NT2/D1 (cell line): ENCODE data around the gene ZNF284.

Source experiments
- DNase-seq: peaks from one replicate; pipeline ENCODE4 v3.0.0-alpha.2; 2011; ENCODE audit warnings: low read depth, low spot score
- H3K27me3 ChIP-seq: 2 replicates; pipeline ENCODE4 v1.6.0; 2011; ENCODE audit warnings: mild to moderate bottlenecking; ENCODE audit not compliant: insufficient read length, insufficient read depth
- H3K36me3 ChIP-seq: 2 replicates; pipeline ENCODE4 v1.6.1; 2011; ENCODE audit warnings: mild to moderate bottlenecking, low read length, mixed read lengths; ENCODE audit not compliant: insufficient read depth, insufficient read length
- H3K4me1 ChIP-seq: 2 replicates; pipeline ENCODE4 v1.5.1; 2011; ENCODE audit not compliant: insufficient read depth, insufficient read length
- H3K4me3 ChIP-seq: 2 replicates; pipeline ENCODE4 v1.5.1; 2011; ENCODE audit warnings: low read depth; ENCODE audit not compliant: insufficient read length
- H3K9ac ChIP-seq: 2 replicates; pipeline ENCODE4 v1.6.0; 2011; ENCODE audit warnings: low read depth; ENCODE audit not compliant: insufficient read length
- H3K9me3 ChIP-seq: 2 replicates; pipeline ENCODE4 v1.5.1; 2011; ENCODE audit warnings: mild to moderate bottlenecking, low read length; ENCODE audit not compliant: insufficient read depth
- SUZ12 ChIP-seq: IDR thresholded peaks from 2 replicates; pipeline ENCODE4 v1.6.1; 2011; ENCODE audit not compliant: insufficient read length, insufficient read depth; ENCODE audit errors: extremely low read depth
- YY1 ChIP-seq: IDR thresholded peaks from 2 replicates; pipeline ENCODE4 v1.6.1; 2011; ENCODE audit not compliant: insufficient read length, insufficient read depth
- ZNF274 ChIP-seq: IDR thresholded peaks from 2 replicates; pipeline ENCODE4 v1.6.1; 2011; ENCODE audit warnings: mild to moderate bottlenecking, low read depth, low read length

Gene ZNF284

DNA sequence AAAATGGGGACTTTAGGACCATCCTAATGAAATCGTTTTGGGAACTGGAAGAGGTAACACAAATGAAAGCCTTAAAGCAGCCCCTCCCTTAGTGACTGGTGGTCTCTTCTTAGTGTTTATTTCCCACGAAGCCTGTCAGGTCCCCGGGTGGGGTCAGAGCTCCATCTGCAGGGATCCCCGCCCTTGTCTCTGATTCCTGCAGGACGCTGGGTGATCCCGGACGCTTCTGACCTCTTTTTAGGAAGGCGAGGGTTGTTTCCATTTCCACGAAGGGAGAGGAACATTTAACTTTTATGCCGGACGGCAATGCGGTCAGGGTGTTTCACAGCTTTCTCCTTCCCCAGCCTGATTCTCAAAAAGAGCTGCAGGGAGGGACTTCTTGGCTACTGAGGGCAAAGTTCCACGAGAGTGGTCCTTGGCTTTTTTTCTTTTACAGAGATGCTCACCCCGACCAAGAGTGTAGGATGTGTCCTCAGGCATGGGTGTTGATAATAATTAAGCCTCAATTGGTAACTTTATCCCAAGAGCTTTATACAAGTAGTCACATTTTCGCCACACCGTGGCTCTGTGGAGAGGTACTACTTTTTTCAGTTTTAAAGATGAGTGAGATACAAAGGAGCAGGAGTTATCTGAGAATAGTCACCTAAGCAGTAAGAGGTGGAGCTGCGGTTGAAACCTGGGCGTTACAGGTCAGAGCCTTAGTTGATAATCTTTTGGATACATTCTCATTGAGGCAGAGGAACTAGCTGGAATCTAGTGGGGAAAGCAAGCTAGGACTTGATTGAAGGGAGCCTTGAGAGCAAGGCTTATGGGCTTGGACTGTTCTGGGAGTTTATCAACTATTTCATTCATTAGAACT lies 813 bp downstream of the ZNF284 start:
- H3K36me3 ChIP-seq, result peaks cover 5% of the 10 kb centered on the region
- H3K9me3 ChIP-seq, result 0 out of 2 replicates have a peak, but pooled peaks cover 3% of the 10 kb centered on the region
- no peak for DNase-seq
- H3K4me3 ChIP-seq, result peak overlapping the region; percentile 67
- peaks cover 10% of the 10 kb centered on the region for H3K27me3 ChIP-seq
- H3K9ac ChIP-seq, result peak overlapping the region; percentile 33
- TF ChIP-seq ZNF274, result no peak
- TF ChIP-seq YY1, result no peak
- TF ChIP-seq SUZ12, result no peak
- no peaks in the 10 kb centered on the region for H3K4me1 ChIP-seq

- Histone ChIP-seq H3K9me3 (no peaks in the 10 kb centered on the region), H3K4me3 (no peak overlapping the region), H3K4me1 (no peaks in the 10 kb centered on the region), H3K27me3 (peaks cover 10% of the 10 kb centered on the region), H3K9ac (no peak overlapping the region), H3K36me3 (peaks cover 8% of the 10 kb centered on the region)
- DNase-seq, result no peak
- TF ChIP-seq SUZ12 (no peak), ZNF274 (no peak), YY1 (no peak)
Measured at GRCh38 chr19:44076325-44076724, 4.4 kb downstream of the ZNF284 start.

DNA sequence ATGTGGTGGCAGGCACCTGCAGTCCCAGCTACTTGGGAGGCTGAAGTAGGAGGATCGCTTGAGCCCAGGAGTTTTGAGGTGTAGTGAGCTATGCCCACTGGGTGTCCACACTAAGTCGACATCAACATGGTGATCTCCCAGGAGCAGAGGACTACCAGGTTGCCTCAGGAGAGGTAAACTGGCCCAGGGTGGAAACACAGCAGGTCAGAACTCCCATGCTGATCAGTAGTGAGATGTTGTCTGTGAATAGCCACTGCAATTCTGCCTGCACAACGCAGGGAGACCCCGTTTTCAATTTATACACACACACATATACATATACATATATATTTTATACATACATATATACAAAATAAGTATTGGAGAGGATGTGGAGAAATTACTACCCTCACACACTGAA lies 20.1 kb downstream of the ZNF284 start:
- no peak for DNase-seq
- no peaks in the 10 kb centered on the region for H3K36me3 ChIP-seq
- no peak for TF ChIP-seq SUZ12
- TF ChIP-seq ZNF274, result no peak
- TF ChIP-seq YY1, result no peak
- no peaks in the 10 kb centered on the region for H3K9me3 ChIP-seq
- H3K9ac ChIP-seq, result no peak overlapping the region
- no peaks in the 10 kb centered on the region for H3K27me3 ChIP-seq
- no peaks in the 10 kb centered on the region for H3K4me1 ChIP-seq
- no peak overlapping the region for H3K4me3 ChIP-seq

DNA sequence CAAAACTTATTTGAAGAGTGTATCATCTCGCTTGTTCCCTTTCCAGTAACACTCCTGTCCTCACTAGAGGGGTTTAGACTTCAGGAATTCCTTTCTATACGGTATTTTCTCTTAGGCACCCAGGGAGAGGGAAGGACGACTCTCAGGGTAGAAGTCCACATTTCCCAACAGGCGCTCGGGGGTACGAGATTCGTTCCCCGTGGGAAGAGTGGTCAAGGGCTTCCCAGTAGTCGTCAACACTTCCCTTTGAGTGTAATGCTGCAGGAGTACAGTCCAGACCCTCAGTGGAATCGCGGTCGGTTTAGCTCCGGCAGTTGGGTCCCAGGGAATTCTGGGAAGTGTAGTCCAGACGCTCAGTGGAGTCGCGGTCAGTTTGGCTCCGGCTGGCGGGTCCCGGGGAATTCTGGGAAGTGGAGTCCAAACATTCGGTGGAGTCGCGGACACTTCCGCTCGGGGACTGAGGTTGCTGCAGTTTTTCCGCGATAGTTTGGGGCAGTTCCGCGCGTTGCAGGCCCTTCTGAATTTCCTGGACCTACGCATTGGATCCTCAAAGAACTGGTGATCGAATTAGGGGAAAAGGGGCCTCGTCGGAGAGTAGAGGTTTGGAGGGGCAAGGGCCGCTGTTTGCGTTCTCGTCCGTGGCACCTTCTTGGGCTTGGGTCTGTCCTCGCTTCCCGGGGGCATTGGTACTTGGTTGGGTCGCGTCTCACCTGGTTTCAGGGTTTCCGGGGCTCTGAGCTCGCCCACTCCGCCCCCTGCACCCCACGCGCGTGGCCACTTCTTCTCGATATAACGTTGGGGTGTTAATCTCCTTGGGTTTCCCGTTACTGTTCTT lies 22.2 kb downstream of the ZNF284 start, which contains the start of gene ZNF224:
Gene ZNF224 (plus strand): TSS at position 431 of the 835 bp plus-strand sequence. CDS start 3,513 bp downstream, outside the sequence.
- H3K4me1 ChIP-seq, result no peaks in the 10 kb centered on the region
- no peak for TF ChIP-seq YY1
- no peak for TF ChIP-seq ZNF274
- no peak for TF ChIP-seq SUZ12
- no peaks in the 10 kb centered on the region for H3K9me3 ChIP-seq
- peak within 1 kb of the TSS; percentile 89 for H3K9ac ChIP-seq
- H3K36me3 ChIP-seq, result peaks cover 8% of the 10 kb centered on the region
- H3K4me3 ChIP-seq, result peak within 1 kb of the TSS; percentile 86
- H3K27me3 ChIP-seq, result no peaks in the 10 kb centered on the region
- DNase-seq, result peak; percentile 66

- no peak for DNase-seq
- peaks cover 43% of the 10 kb centered on the region for H3K36me3 ChIP-seq
- no peak for TF ChIP-seq ZNF274
- TF ChIP-seq SUZ12, result no peak
- TF ChIP-seq YY1, result no peak
- H3K4me1 ChIP-seq, result no peaks in the 10 kb centered on the region
- H3K27me3 ChIP-seq, result no peaks in the 10 kb centered on the region
- no peak overlapping the region for H3K9ac ChIP-seq
- H3K9me3 ChIP-seq, result peaks cover 45% of the 10 kb centered on the region
- H3K4me3 ChIP-seq, result no peak overlapping the region
Measured at GRCh38 chr19:44107751-44108150, 35.8 kb downstream of the ZNF284 start.

DNA sequence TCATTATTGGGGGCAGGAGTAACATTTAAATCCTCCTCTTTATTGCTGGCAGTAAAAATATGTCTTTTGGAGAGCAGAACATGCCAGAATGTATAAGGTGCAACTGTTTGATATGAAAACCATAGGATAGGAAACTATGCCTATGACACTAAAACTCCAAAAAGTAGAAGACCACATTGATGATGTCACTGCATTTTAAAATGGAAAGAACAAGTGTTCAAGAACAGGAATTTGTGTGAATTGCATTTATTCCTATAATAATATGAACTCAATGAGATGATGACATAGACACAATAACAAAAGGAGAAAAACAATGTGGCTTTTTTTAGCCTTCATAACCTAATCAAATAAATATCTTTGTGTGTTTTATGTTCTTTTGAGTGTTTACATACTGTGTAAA lies 37.5 kb downstream of the ZNF284 start:
- H3K4me1 ChIP-seq, result no peaks in the 10 kb centered on the region
- no peaks in the 10 kb centered on the region for H3K27me3 ChIP-seq
- H3K9ac ChIP-seq, result no peak overlapping the region
- DNase-seq, result no peak
- H3K36me3 ChIP-seq, result peaks cover 37% of the 10 kb centered on the region
- no peak overlapping the region for H3K4me3 ChIP-seq
- TF ChIP-seq ZNF274 (no peak), SUZ12 (no peak), YY1 (no peak)
- H3K9me3 ChIP-seq, result peaks cover 45% of the 10 kb centered on the region

- H3K4me3 ChIP-seq, result peak overlapping the region; percentile 86
- no peak for TF ChIP-seq SUZ12
- TF ChIP-seq YY1, result peak; percentile 63
- TF ChIP-seq ZNF274, result no peak
- H3K27me3 ChIP-seq, result no peaks in the 10 kb centered on the region
- H3K36me3 ChIP-seq, result peaks cover 36% of the 10 kb centered on the region
- peak overlapping the region; percentile 79 for H3K9ac ChIP-seq
- no peaks in the 10 kb centered on the region for H3K4me1 ChIP-seq
- DNase-seq, result peak; percentile 79
- H3K9me3 ChIP-seq, result peaks cover 34% of the 10 kb centered on the region
Measured at GRCh38 chr19:44111910-44112463, 40.0 kb downstream of the ZNF284 start.
